Bronchial epithelial cell (primary cell): ENCODE data around the gene LAMTOR4. TPM values are rescaled to one million over a fixed set of nuclear protein-coding genes. Genes with fewer than 3 reads are reported as not detected.

Source experiments
- DNase-seq: peaks from one replicate; pipeline ENCODE4 v3.0.0-alpha.2; 2010; ENCODE audit warnings: low read depth
- FAIRE-seq: peaks from 2 replicates; lab custom pipeline; 2011; peaks lifted over from hg19 to GRCh38; lab: Jason Lieb, UNC
- H3K27me3 ChIP-seq: 2 replicates; pipeline ENCODE4 v1.5.1; 2011; ENCODE audit warnings: low read length; ENCODE audit not compliant: control insufficient read depth, insufficient read depth
- H3K36me3 ChIP-seq: 2 replicates; pipeline ENCODE4 v1.5.1; 2011; ENCODE audit warnings: low read length; ENCODE audit not compliant: control insufficient read depth, insufficient read depth
- H3K4me3 ChIP-seq: 2 replicates; pipeline ENCODE4 v1.5.1; 2011; ENCODE audit warnings: mild to moderate bottlenecking, low read depth, low read length, control low read depth
- total RNA-seq: library from RNA; depleted of rRNA; stranded (reverse); fragments of >200 nt; gene quantifications from 2 replicates; pipeline ENCODE4 v1.2.1, GENCODE V29; 2014
- TF ChIP-seq, protein P1 (sequence below): IDR thresholded peaks from 2 replicates; pipeline ENCODE4 v1.5.1; 2011; ENCODE audit warnings: mild to moderate bottlenecking, moderate library complexity, low read length, control low read depth, inconsistent platforms; ENCODE audit not compliant: insufficient read depth, severe bottlenecking

Gene LAMTOR4
- total RNA-seq, 1 donor from 2014 or later = 82.7 TPM

DNA sequence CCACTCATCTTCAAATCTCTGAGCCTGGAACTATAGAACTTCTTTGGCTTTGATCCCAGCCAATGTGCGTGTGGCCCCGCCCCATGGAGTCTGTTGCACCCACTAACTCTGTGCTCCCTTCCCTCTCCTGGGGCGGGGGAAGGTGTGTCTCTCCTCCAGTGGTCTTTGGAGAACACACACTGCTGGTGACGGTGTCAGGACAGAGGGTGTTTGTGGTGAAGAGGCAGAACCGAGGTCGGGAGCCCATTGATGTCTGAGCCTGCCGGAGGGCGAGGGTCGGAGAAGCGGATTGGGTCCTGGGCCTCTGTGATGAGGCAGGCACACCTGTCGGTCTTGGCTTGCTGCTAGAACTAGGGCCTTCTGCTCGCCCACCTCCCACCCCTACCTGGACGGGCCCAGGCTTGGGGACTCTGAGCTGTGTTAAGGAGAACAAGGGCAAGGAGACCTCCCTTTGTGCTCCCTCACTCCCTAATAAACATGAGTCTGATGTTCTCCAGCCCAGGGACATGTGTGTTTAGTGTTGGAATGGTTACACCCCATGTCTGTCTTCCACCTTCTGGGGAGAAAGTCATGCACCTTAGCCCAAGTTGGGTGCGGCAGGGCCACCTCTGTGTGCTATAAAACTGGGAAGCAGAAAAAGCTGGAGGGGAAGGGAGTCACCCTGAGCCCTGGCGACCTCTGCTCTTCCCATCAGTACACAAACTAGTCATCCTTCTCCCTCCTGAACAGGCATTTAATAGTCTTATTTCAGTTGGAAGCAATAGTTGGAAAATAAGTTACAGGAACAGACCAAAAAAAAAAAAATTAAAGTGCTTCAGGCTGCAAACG lies 5.2 kb downstream of the LAMTOR4 start:
- H3K36me3 ChIP-seq = peaks cover 27% of the 10 kb centered on the region
- no peak for FAIRE-seq

DNA sequence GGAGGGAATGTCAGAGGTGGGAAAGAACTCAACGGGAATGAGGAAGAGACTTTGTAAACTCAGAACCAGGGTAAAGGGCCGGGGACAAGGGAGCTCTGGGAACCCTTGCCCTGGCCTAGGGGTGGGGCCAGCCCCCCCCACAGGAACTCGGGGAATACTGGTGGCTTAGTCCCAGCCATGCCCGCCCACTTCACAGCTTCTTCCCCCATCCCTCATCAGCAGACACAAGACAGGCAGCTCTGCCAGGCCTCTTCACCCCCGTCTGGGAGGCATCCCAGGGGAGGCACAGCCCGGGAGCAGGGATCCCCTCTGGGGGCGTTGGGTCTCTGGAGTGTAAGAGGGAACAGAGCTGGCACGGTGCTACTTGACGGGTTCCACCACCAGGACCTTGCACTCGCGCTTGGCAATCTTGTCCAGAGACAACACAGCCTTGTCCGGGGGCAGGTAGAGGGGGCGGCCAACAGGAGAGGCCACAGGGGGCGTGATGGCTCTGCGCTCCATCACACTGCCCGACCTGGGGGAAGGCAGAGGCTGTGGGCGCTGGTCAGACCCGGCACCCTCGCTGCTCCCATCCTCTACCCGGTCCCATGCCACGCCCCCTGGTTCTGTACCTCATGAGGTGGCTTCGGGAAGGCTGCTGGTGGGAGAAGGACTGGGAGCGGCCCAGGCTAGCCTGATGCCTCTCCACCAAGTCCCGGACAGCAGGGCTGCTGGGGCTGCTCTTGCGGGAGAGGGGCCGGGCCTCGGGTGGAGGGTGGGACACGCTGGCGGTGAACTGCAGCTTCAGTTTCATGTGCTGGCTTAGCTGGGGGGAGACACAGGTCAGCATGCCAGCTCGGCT lies 6.2 kb downstream of the LAMTOR4 start:
- TF ChIP-seq, protein P1, sequence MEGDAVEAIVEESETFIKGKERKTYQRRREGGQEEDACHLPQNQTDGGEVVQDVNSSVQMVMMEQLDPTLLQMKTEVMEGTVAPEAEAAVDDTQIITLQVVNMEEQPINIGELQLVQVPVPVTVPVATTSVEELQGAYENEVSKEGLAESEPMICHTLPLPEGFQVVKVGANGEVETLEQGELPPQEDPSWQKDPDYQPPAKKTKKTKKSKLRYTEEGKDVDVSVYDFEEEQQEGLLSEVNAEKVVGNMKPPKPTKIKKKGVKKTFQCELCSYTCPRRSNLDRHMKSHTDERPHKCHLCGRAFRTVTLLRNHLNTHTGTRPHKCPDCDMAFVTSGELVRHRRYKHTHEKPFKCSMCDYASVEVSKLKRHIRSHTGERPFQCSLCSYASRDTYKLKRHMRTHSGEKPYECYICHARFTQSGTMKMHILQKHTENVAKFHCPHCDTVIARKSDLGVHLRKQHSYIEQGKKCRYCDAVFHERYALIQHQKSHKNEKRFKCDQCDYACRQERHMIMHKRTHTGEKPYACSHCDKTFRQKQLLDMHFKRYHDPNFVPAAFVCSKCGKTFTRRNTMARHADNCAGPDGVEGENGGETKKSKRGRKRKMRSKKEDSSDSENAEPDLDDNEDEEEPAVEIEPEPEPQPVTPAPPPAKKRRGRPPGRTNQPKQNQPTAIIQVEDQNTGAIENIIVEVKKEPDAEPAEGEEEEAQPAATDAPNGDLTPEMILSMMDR = no peak
- H3K4me3 ChIP-seq = no peak overlapping the region
- no peaks in the 10 kb centered on the region for H3K27me3 ChIP-seq
- FAIRE-seq (no peak), DNase-seq (no peak)
- peaks cover 27% of the 10 kb centered on the region for H3K36me3 ChIP-seq

More for the DNA sequence above, 5.2 kb downstream of the LAMTOR4 start:
- no peak for DNase-seq
- no peak overlapping the region for H3K4me3 ChIP-seq
- TF ChIP-seq, protein P1 = no peak
- no peaks in the 10 kb centered on the region for H3K27me3 ChIP-seq

DNA sequence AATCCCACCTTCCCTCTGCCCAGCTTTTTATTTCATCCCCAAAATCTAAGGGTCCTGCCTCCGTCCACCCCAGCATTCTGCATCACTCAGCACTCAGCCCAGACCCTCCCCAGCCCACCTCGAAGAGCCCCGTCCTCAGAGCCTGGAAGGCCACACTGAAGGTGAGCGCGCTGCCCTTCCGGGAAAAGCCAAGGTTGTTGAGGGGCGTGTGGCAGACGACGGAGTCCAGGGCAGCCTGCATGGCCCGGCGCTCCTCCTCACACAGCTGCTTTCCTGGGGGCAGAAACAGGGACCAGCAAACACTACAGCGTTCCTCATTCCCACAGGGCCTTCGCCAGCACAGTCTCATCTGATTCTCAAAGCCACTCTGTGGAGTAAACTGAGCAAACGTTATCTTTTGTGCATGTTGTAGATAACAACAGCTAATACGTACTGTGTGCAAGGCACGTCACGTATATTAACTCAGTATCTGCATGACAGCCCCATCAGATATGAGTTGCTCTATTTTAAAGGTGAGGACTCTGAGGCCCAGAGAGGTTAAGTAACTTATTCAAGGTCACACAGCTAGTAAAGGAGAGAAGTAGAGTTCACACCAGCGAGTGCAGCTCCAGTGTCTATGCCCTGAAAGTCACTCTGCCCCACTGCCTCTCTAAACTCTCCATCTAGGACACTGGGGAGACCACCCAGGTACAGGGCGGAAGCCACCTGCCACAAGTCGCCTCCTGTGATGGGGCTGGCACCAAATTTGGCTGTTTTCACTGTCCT lies 7.0 kb downstream of the LAMTOR4 start:
- DNase-seq (no peak), FAIRE-seq (no peak)
- Histone ChIP-seq H3K27me3 (no peaks in the 10 kb centered on the region), H3K4me3 (no peak overlapping the region), H3K36me3 (peaks cover 27% of the 10 kb centered on the region)
- TF ChIP-seq, protein P1 = no peak

DNA sequence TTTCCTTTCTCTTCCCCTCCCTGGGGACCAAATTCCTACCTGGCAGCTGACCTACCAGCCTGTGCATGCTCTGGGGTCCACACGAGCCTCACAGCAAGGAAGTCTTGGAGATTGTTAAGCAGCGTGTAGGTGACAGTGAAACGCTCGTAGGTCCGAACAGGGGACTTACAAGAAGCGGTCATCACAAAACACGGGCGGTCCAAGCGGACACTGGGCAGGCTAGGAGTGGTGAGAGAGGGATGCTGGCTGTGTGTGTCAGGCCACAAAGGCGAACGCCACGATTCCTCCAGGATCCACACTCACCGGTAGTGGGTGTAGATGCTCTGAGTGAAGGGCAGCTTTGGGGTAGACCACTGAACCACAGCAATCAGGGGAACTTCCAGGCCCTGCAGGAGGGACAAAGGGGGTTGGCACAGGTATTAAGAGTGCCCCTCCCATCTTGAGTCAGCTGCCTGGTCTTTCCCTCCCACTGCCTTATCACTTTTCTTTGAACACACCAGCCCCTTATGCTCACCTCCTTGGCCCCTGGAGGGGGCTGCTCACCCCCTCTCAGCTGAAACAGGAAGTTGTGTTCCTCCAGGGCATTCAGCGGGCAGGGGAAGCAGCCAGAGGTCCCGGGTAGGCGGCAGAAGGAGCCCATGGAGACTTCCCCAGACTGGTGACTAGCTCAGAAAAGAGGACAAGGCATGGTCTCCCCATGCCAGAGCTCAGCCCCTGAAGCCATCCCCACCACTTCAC lies 7.8 kb downstream of the LAMTOR4 start:
- no peak for DNase-seq
- no peaks in the 10 kb centered on the region for H3K27me3 ChIP-seq
- peaks cover 27% of the 10 kb centered on the region for H3K36me3 ChIP-seq
- no peak for FAIRE-seq
- H3K4me3 ChIP-seq = no peak overlapping the region
- TF ChIP-seq, protein P1 = no peak

DNA sequence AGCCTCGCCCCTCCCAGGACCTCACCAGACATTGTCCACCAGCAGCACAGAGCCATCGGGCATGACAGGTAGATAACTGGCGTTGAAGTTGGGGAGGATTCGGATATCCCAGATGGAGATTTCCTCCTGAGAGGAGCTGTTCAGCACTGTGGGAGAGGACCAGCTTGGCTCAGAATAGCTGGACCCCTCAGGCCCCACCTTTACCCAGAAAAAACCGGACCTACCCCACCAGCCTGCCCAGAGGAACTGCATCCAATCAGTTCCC lies 8.3 kb downstream of the LAMTOR4 start:
- FAIRE-seq = no peak
- no peak for DNase-seq
- Histone ChIP-seq H3K36me3 (peaks cover 25% of the 10 kb centered on the region), H3K4me3 (no peak overlapping the region), H3K27me3 (no peaks in the 10 kb centered on the region)
- TF ChIP-seq, protein P1 = no peak
